Activated CD4-positive, alpha-beta T cell treated with anti-CD3 and anti-CD28 coated beads, Interleukin-2, amount 50 U/mL, for 48 hours (primary cell): ENCODE results near the gene SLC5A10.
"Not testable (repeated sequence)": the region's sequence is repeated elsewhere in the genome, so short reads cannot be mapped to it uniquely, and the experiment has no call there.

Source experiments
- DNase-seq, 2 experiments: peaks; one replicate each; pipeline ENCODE4 v3.0.0-alpha.2; 2020

SLC5A10 gene

GRCh38 chr17:19021011-19021621, 69.2 kb downstream of the SLC5A10 start:
- DNase-seq: not testable (repeated sequence)

- DNase-seq: peak; percentile 54 to 61
These were observed 69.7 kb downstream of the SLC5A10 start for GRCh38 chr17:19021622-19022083.

- no peak for DNase-seq
These were observed 70.2 kb downstream of the SLC5A10 start for GRCh38 chr17:19022128-19022527.

DNA sequence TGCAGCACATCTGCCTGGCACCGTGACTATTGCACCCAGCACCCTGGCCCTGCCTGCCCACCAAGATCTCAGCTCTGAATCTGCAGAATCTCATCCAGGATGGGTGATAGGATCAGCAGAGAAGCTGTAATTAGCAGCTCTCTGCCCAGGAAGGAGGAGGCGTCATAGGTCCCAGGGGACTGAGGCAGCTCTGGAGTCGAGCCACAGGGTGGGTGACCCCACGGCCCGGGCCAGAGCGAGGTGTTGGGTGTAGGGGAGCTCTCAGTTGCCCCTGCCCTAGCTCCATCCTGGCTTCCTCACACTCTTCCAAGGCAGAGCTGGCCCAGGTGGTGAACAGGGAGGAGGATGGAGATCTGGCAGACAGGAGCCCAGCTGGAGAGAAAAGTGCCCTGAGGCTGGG, 70.8 kb downstream of the SLC5A10 start:
- DNase-seq: no peak

GRCh38 chr17:19023209-19023999, 71.4 kb downstream of the SLC5A10 start:
- no peak for DNase-seq

- DNase-seq: no peak
These were observed 72.4 kb downstream of the SLC5A10 start for GRCh38 chr17:19024101-19025078.

- not testable (repeated sequence) for DNase-seq
These were observed 76.7 kb downstream of the SLC5A10 start for GRCh38 chr17:19028671-19029070.

DNA sequence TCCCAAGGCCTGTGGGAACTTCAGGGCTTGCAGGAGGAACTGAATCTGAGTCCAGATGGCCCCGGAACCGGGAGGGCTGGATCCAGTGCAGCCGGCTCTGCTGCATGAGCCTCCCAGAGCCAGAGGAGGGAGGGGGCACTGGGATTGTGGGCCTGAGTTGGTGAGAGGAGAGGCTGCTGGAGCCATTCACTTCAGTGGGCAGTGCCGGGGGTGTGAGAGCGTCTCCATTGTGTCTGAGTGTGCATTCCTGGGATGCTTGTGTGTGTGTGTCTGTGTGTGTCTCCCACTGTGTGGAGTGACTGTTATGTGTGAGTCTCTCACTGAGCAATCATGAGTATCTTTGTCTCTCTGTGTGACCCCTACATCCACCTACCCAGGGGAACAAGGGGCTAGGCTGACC, 77.8 kb downstream of the SLC5A10 start:
- DNase-seq: not testable (repeated sequence)

DNA sequence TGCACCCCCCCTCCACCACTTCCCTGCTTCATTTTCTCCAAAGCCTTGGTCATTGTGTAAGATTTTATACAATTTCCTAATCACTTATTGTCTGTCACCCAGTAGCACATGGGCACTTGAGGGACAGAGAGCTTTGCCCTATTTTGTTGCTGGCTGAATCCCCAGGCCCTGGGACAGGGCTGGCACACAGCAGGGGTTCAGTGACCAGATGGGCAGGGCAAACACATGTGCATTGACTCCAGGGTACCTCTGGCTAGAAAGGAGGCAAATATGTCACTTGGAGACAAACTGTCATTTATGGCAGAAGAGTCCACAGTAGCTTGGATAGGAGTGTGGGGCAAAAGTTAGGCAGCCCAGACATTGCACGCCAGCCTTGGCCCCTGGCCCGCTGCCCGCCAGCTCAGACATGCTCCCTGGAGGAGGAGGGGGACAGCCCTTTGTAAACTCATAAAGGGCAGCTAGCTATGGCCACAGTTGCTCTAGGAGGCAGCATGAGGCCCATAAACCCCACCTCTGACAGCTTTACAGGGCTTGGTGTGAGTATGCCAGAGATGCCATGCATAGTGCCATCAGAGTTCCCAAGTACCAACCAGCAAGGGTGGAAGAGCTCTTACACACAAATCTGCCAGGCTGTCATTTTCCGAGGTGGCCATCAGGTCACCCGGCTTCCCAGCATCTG, 78.9 kb downstream of the SLC5A10 start:
- not testable (repeated sequence) for DNase-seq

DNA sequence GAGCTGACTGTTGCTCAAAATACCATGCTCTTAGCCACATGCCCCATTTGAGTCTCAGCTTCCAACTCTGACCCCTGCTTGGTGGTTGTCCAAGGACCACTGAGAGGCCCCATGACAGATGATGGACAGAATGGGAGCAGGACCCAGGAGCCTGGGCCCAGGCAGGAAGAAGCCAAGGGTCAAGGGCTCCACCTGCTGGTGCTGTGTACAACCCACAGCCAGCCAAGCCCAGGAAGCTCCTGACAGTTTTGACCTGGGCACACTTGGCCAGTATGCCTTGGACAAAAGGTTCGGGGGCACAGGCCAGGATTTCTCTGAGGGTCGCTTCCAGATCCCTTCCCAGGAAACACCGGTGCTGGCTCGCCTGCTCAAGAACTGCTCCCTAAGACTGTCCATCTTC, 79.8 kb downstream of the SLC5A10 start:
- DNase-seq: peak; percentile 58 to 65

- not testable (repeated sequence) for DNase-seq
These were observed 80.5 kb downstream of the SLC5A10 start for GRCh38 chr17:19032377-19032988.

DNA sequence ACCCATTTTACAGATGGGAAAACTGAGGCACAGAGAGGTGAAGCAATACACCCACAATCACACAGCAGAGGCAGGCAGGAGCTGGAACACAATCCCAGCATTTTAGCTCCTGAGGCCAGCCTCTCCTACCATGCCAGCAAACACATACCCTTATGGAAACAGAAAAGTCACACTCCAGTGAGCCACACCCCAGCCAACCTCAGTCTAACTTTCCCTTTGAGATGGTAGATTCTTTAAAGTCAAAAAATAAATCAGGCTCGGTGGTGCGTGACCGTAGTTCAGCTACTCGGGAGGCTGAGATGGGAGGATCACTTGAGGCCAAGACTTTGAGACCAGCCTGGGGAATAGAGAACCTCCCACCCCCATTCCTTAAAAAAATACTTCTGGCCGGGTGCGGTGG, 84.2 kb downstream of the SLC5A10 start:
- not testable (repeated sequence) for DNase-seq

DNA sequence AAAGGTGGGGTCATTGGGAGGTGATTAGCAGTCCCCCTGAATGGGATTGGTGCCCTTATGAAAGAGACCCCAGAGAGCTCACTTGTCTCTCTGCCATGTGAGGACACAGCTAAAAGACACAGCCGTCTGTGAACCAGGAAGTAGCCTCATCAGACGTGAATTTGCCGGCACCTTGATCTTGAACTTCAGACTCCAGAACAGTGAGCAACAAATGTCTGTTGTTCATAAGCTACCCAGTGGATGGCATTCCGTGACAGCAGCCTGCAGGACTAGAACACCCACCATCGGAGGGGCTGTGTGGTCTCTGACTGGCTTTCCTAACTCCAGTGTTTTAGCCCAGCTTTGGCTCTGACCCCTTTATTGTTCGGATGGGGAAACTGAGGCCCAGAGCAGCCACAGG, 85.6 kb downstream of the SLC5A10 start:
- not testable (repeated sequence) for DNase-seq

GRCh38 chr17:19038007-19038406, 86.0 kb downstream of the SLC5A10 start:
- DNase-seq: not testable (repeated sequence)

GRCh38 chr17:19038730-19039129, 86.8 kb downstream of the SLC5A10 start:
- not testable (repeated sequence) for DNase-seq

DNA sequence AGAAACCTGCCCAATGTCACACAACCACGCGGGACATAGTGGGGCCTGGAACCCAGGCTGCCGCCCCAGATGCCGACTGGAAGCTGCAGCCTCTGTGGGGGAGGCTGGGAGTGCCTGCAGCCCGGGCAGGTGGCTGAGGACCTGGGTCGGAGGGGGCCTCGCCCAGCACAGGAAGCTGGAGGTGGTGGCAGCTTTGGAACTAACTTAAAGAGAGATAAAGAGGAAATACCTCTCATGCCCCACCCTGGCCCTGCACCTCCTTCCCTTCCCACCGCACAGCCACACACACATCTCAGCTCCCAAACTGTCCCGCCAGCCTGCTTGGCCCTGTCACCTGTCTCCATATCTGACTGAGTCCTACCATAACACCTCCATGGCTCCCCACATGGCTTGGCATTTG, 88.4 kb downstream of the SLC5A10 start:
- DNase-seq: not testable (repeated sequence)

- not testable (repeated sequence) for DNase-seq
These were observed 89.9 kb downstream of the SLC5A10 start for GRCh38 chr17:19041871-19042270.

- not testable (repeated sequence) for DNase-seq
These were observed 90.4 kb downstream of the SLC5A10 start for GRCh38 chr17:19042369-19042768.

DNA sequence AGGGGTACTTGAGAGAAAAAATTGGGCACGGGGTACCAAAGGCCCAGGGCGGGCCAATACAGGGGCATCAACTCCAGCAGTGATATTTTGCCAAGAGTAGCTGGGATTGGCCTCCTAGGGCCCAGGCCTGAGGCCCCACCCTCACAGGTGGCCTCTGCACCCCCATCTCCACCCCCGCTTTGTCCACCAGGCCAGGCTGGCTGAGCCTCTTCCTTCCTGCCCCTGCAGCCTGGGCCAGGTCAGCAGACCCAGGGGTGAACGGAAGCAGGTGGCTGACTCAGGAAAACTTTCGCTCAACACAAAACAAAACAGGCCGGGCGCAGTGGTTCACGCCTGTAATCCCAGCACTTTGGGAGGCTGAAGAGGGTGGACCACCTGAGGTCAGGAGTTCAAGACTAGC, 91.1 kb downstream of the SLC5A10 start:
- not testable (repeated sequence) for DNase-seq

DNA sequence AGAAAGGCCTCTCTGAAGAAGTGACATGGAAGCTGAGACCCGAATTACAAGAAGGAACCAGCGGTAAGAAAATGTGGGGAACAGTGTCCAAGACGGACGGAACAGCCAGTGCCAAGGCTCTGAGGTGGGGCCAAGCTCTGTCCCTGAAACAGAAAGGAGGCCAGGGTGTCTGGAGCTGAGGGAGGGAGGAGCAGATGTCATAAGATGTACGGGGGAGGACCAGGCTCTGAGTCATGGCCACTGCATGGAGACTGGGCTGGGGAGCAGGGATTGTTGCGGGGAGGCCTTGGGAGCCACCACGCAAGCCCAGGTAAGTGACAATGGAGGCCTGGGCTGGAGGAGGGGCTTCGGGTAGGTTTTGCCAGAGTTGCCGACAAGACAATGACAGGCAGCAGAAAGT, 92.7 kb downstream of the SLC5A10 start:
- DNase-seq: not testable (repeated sequence)

- DNase-seq: not testable (repeated sequence)
These were observed 94.9 kb downstream of the SLC5A10 start, which contains the start of gene GRAP for GRCh38 chr17:19046782-19047375. GRAP (minus strand) TSS chr17:19046957; CDS start chr17:19046926, 31 bp downstream.
